Mesendoderm (in vitro differentiated cells): ENCODE results near the gene GJB3.

ENCODE experiments used
- DNase-seq: peaks from one replicate; pipeline ENCODE4 v3.0.0; 2013
- H2AK5ac ChIP-seq: 2 replicates; pipeline ENCODE4 v1.6.1; 2013; ENCODE audit warnings: low read length, inconsistent platforms
- H2BK120ac ChIP-seq: 2 replicates; pipeline ENCODE4 v1.6.1; 2013; ENCODE audit warnings: low read depth, mild to moderate bottlenecking, low read length, moderate library complexity, mixed read lengths
- H2BK15ac ChIP-seq: replicated peaks from 2 replicates; pipeline ENCODE4 v1.6.1; 2013; ENCODE audit warnings: low read depth, mild to moderate bottlenecking, moderate library complexity
- H2BK5ac ChIP-seq: 2 replicates; pipeline ENCODE4 v1.6.1; 2013; ENCODE audit warnings: low read length, inconsistent platforms
- H3K18ac ChIP-seq: 2 replicates; pipeline ENCODE4 v1.6.1; 2013; ENCODE audit warnings: mild to moderate bottlenecking, low read length, mixed read lengths
- H3K23ac ChIP-seq: one replicate; pipeline ENCODE4 v1.6.1; 2013; ENCODE audit warnings: low read length
- H3K27ac ChIP-seq: 2 replicates; pipeline ENCODE4 v1.5.1; 2013; ENCODE audit warnings: low read depth, mild to moderate bottlenecking, inconsistent platforms, low read length, moderate library complexity
- H3K27me3 ChIP-seq: 2 replicates; pipeline ENCODE4 v1.6.1; 2013; ENCODE audit warnings: low read length, control low read depth, mild to moderate bottlenecking, inconsistent platforms; ENCODE audit not compliant: insufficient read depth, poor library complexity
- H3K36me3 ChIP-seq: 2 replicates; pipeline ENCODE4 v1.6.1; 2013; ENCODE audit warnings: low read length, inconsistent platforms; ENCODE audit not compliant: control insufficient read depth, insufficient read depth
- H3K4ac ChIP-seq: one replicate; pipeline ENCODE4 v1.6.1; 2013; ENCODE audit warnings: low read depth, mild to moderate bottlenecking, low read length, moderate library complexity
- H3K4me1 ChIP-seq: 2 replicates; pipeline ENCODE4 v1.6.1; 2013; ENCODE audit warnings: low read depth, low read length, inconsistent platforms; ENCODE audit not compliant: control insufficient read depth
- H3K4me2 ChIP-seq: 2 replicates; pipeline ENCODE4 v1.6.1; 2013; ENCODE audit warnings: low read length
- H3K4me3 ChIP-seq: 2 replicates; pipeline ENCODE4 v1.5.1; 2013; ENCODE audit warnings: mild to moderate bottlenecking, low read length
- H3K56ac ChIP-seq: one replicate; pipeline ENCODE4 v1.6.1; 2013; ENCODE audit warnings: low read length
- H3K79me1 ChIP-seq: 2 replicates; pipeline ENCODE4 v1.6.1; 2013; ENCODE audit warnings: low read length, inconsistent platforms
- H3K79me2 ChIP-seq: 2 replicates; pipeline ENCODE4 v1.6.1; 2013; ENCODE audit warnings: mild to moderate bottlenecking, low read length; ENCODE audit not compliant: control insufficient read depth, insufficient read depth
- H3K9ac ChIP-seq: 2 replicates; pipeline ENCODE4 v1.6.1; 2013; ENCODE audit warnings: low read length, inconsistent platforms
- H4K5ac ChIP-seq: one replicate; pipeline ENCODE4 v1.6.1; 2013; ENCODE audit warnings: low read length
- H4K8ac ChIP-seq: one replicate; pipeline ENCODE4 v1.6.1; 2013; ENCODE audit warnings: low read depth, mild to moderate bottlenecking, control low read depth, low read length, moderate library complexity
- WGBS: extraction: QIAGEN DNeasy Blood & Tissue Kit; methylation state at CpG from one replicate; pipeline ENCODE4 v1.1.7; 2013; ENCODE audit warnings: low lambda C conversion rate, missing lambda C conversion rate; ENCODE audit not compliant: insufficient coverage; ENCODE audit errors: extremely low coverage; 5-methylcytosine and 5-hydroxymethylcytosine counted together

GJB3 gene

DNA sequence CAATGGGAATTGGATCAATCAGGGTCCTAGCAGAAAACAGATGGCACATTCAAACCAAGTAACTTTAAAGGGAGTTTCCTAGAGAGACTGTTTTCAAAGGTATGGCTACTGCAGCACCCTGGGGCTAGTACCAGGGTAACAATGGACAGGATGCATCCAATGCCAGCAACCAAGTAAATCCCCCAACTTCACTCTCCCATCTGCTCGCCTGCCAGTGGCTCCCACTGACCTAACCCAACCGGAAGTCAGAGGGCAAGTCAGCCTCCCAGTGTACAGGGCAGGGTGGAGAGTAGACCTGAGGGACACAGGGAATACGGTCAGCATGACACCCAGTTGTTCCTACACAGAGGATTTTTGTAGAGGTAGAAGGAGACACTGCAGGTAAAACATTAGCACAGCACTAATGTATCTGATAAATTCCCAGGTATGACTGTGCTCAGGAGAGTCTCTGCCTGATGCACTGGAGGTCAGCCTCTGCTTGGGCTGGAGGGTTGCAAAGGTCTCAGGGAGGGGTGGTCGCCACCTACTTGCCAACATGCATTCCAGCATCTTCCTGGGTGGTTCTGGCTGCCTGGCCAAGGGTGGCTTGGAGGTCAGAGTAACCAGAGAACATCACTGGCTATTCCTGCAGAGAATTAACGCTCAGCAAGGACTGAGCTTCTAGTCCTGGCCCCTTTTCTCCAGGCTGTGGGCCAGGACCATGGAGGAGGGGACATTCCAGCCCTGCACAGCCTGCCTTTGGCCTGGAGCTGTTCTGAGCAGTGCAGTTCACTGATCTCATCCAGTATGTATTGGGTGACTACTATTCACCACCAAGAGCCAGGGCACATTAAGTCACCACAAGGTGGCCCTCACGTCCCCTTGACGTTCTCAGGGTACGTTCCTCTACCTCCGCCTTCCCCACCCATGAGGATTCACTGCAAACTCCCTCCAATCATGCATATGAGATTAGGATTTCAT is 6.7 kb downstream of the GJB3 start:
- Histone ChIP-seq H3K4me3 (no peak overlapping the region), H3K4me1 (peaks cover 3% of the 10 kb centered on the region), H3K4ac (no peak overlapping the region), H3K9ac (no peak overlapping the region), H2BK5ac (no peak overlapping the region), H3K56ac (peak overlapping the region; percentile 8), H3K27ac (no peak overlapping the region), H2BK15ac (no peak overlapping the region), H2AK5ac (no peak overlapping the region), H3K27me3 (no peaks in the 10 kb centered on the region), H3K23ac (no peak overlapping the region), H3K18ac (no peak overlapping the region), H3K79me2 (no peaks in the 10 kb centered on the region), H2BK120ac (no peak overlapping the region), H4K5ac (no peak overlapping the region), H3K4me2 (no peak overlapping the region), H3K36me3 (no peaks in the 10 kb centered on the region), H3K79me1 (no peaks in the 10 kb centered on the region), H4K8ac (no peak overlapping the region)
- DNase-seq = peak; percentile 81
- WGBS = no CpG with 5 or more reads among the region's 9 CpGs

DNA sequence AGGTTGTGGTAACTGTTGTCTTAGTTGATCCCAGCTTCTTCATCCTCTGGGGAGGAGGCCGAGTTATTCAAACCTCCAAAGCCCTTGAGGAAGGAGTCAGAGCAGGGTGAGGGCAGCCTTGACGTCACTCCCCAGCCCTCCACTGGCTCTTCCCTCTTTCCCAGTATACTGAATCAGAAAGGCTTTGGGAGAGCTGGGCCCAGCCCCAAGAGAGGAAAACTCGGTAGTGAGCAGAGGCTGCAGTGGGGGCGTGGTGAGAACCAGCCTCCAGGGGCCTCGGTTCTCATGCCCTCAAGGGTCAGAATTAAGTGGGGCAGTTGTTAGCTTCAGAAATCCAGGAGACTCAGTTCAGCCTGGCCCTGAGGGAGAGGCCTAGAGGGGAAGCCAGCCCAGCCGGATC is 10.0 kb downstream of the GJB3 start:
- no peaks in the 10 kb centered on the region for H3K27me3 ChIP-seq
- no peak overlapping the region for H2BK120ac ChIP-seq
- no peak overlapping the region for H4K5ac ChIP-seq
- no peak overlapping the region for H2BK15ac ChIP-seq
- peaks cover 3% of the 10 kb centered on the region for H3K4me1 ChIP-seq
- no peak overlapping the region for H4K8ac ChIP-seq
- H3K9ac ChIP-seq = no peak overlapping the region
- H3K27ac ChIP-seq = no peak overlapping the region
- H3K4me3 ChIP-seq = no peak overlapping the region
- no peak overlapping the region for H2AK5ac ChIP-seq
- no peak overlapping the region for H3K56ac ChIP-seq
- no peak overlapping the region for H3K4me2 ChIP-seq
- no peaks in the 10 kb centered on the region for H3K79me2 ChIP-seq
- H3K4ac ChIP-seq = no peak overlapping the region
- H2BK5ac ChIP-seq = no peak overlapping the region
- H3K23ac ChIP-seq = no peak overlapping the region
- WGBS = no CpG with 5 or more reads among the region's 6 CpGs
- no peak for DNase-seq
- H3K18ac ChIP-seq = no peak overlapping the region
- H3K79me1 ChIP-seq = no peaks in the 10 kb centered on the region
- H3K36me3 ChIP-seq = no peaks in the 10 kb centered on the region

DNA sequence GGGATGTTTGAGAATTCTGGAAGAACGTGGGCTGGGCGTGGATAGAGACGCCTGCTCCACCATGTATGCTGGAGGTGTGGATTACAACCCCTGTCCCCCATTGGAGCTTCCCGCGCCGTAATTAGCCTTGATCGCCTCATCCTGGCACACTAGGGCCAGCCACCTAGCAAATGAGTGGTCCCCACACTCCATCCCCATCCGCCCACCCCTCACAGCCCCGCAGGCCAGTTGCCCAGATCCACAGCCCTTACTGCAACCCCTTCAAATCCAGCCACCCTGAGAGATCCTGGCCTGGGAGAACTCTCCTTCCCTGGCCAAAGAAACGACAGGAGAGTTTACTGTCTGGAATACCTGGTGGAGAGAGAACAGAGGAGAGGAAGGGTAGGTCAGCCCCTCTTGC is 11.4 kb downstream of the GJB3 start:
- no peak overlapping the region for H3K23ac ChIP-seq
- H3K4me3 ChIP-seq = no peak overlapping the region
- H3K79me2 ChIP-seq = no peaks in the 10 kb centered on the region
- H3K4me1 ChIP-seq = peaks cover 5% of the 10 kb centered on the region
- no peak overlapping the region for H3K27ac ChIP-seq
- H3K18ac ChIP-seq = peak overlapping the region; percentile 32
- H3K9ac ChIP-seq = peak overlapping the region; percentile 48
- H4K5ac ChIP-seq = no peak overlapping the region
- H3K4ac ChIP-seq = no peak overlapping the region
- H2BK15ac ChIP-seq = no peak overlapping the region
- no CpG with 5 or more reads among the region's 10 CpGs for WGBS
- H2AK5ac ChIP-seq = peak overlapping the region; percentile 45
- no peak overlapping the region for H2BK5ac ChIP-seq
- no peak for DNase-seq
- no peaks in the 10 kb centered on the region for H3K79me1 ChIP-seq
- H3K56ac ChIP-seq = peak overlapping the region; percentile 84
- no peak overlapping the region for H2BK120ac ChIP-seq
- no peaks in the 10 kb centered on the region for H3K36me3 ChIP-seq
- no peaks in the 10 kb centered on the region for H3K27me3 ChIP-seq
- H3K4me2 ChIP-seq = peak overlapping the region; percentile 25
- H4K8ac ChIP-seq = no peak overlapping the region

DNA sequence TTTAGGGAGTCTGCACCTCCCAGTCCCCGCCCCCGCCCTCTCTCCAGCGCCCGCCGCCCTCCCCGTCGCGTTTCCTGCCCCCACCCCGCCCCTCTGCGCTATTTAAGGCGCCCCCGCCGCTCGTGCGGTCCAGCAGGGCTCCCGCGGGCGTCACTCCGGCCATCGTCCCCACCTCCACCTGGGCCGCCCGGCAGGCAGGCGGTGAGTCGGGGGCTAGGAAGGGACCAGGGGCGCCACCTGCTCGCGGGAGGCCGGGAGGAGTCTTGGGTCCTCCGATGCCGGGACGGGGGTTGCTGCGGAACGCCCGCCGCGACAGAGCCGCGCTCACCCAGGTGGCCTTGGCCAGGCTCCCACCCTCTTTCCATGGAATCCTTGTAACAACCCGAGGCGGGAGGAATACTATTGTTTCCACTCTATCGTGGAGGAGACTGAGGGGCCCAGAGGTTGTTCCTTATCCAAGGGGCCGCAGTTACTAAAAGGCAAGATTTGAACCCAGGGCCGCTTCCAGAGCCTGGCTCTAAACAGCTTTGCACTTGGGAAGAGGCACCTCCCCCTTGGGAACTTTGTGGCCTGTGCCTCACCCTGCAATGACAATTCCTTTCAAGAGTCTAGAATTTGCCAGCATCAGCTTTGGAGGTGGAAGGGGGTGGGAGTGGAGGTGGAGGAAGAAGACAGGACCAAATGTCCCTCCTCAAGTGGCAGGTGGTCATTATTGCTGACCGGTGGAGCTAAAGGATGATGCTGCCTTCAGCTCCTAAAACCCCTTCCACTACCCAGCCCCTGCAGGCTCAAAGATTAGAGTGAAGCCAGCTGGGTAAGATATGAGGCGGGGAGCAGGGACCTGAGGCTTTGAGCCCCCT is 12.1 kb downstream of the GJB3 start, which contains the start of gene GJA4:
Gene GJA4 (plus strand): TSS at position 132 of the 860 bp plus-strand sequence. CDS start 1,215 bp downstream, outside the sequence.
- H3K9ac ChIP-seq = peak within 1 kb of the TSS; percentile 61
- H2BK5ac ChIP-seq = no peak within 1 kb of the TSS
- peak within 1 kb of the TSS; percentile 84 for H3K56ac ChIP-seq
- H4K5ac ChIP-seq = no peak within 1 kb of the TSS
- no peak within 1 kb of the TSS for H3K4ac ChIP-seq
- H3K23ac ChIP-seq = peak within 1 kb of the TSS; percentile 45
- no peaks in the 10 kb centered on the region for H3K36me3 ChIP-seq
- peaks cover 5% of the 10 kb centered on the region for H3K4me1 ChIP-seq
- H3K27ac ChIP-seq = no peak within 1 kb of the TSS
- no CpG with 5 or more reads among the region's 45 CpGs for WGBS
- H3K27me3 ChIP-seq = no peaks in the 10 kb centered on the region
- H4K8ac ChIP-seq = no peak within 1 kb of the TSS
- H3K79me1 ChIP-seq = no peaks in the 10 kb centered on the region
- no peaks in the 10 kb centered on the region for H3K79me2 ChIP-seq
- DNase-seq = no peak
- peak within 1 kb of the TSS; percentile 32 for H3K18ac ChIP-seq
- H3K4me3 ChIP-seq = no peak within 1 kb of the TSS
- peak within 1 kb of the TSS; percentile 45 for H2AK5ac ChIP-seq
- no peak within 1 kb of the TSS for H2BK120ac ChIP-seq
- H2BK15ac ChIP-seq = no peak within 1 kb of the TSS
- H3K4me2 ChIP-seq = peak within 1 kb of the TSS; percentile 54

DNA sequence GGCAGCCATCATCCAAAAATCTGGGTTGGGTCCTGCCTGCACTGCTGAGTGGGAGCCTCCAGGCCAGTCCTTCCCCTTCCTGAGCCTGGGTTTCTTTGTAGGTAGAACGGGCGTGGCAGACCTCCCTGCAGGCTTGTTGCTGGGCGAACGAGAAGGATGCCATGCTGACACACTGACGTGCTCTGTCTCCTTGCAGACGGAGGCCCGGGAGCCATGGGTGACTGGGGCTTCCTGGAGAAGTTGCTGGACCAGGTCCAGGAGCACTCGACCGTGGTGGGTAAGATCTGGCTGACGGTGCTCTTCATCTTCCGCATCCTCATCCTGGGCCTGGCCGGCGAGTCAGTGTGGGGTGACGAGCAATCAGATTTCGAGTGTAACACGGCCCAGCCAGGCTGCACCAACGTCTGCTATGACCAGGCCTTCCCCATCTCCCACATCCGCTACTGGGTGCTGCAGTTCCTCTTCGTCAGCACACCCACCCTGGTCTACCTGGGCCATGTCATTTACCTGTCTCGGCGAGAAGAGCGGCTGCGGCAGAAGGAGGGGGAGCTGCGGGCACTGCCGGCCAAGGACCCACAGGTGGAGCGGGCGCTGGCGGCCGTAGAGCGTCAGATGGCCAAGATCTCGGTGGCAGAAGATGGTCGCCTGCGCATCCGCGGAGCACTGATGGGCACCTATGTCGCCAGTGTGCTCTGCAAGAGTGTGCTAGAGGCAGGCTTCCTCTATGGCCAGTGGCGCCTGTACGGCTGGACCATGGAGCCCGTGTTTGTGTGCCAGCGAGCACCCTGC is 13.2 kb downstream of the GJB3 start:
- Histone ChIP-seq H2AK5ac (no peak overlapping the region), H2BK5ac (no peak overlapping the region), H3K4me1 (peaks cover 5% of the 10 kb centered on the region), H3K79me2 (no peaks in the 10 kb centered on the region), H3K27me3 (no peaks in the 10 kb centered on the region), H3K4me2 (no peak overlapping the region), H3K36me3 (no peaks in the 10 kb centered on the region), H4K8ac (no peak overlapping the region), H3K56ac (no peak overlapping the region), H3K9ac (no peak overlapping the region), H4K5ac (no peak overlapping the region), H3K4ac (no peak overlapping the region), H3K4me3 (no peak overlapping the region), H2BK120ac (no peak overlapping the region), H3K23ac (no peak overlapping the region), H3K79me1 (no peaks in the 10 kb centered on the region), H3K27ac (no peak overlapping the region), H3K18ac (no peak overlapping the region), H2BK15ac (no peak overlapping the region)
- DNase-seq = no peak
- WGBS = no CpG with 5 or more reads among the region's 40 CpGs
